Testis (tissue), 3 donors: ENCODE data around the gene PNMA8B. TPM values are rescaled to one million over a fixed set of nuclear protein-coding genes. Genes with fewer than 3 reads are reported as not detected.

Experiments used
- DNase-seq: peaks from one replicate; pipeline ENCODE4 v3.0.0-alpha.2; 2019
- H3K27ac ChIP-seq, 2 donors: fragments of 200-600 bp; sonication (generic); one replicate each; pipeline ENCODE4 v1.5.1; 2019
- H3K27me3 ChIP-seq: fragments of 200-600 bp; sonication (generic); one replicate; pipeline ENCODE4 v1.5.1; 2019
- H3K36me3 ChIP-seq: fragments of 200-600 bp; sonication (generic); one replicate; pipeline ENCODE4 v1.5.1; 2017; ENCODE audit warnings: low read depth; ENCODE audit errors: missing control alignments
- H3K4me1 ChIP-seq: fragments of 200-600 bp; sonication (generic); one replicate; pipeline ENCODE4 v1.5.1; 2019
- H3K4me3 ChIP-seq, 2 donors: fragments of 200-600 bp; sonication (generic); one replicate each; pipeline ENCODE4 v1.5.1; 2017 to 2019
- H3K9me3 ChIP-seq: fragments of 200-600 bp; sonication (generic); one replicate; pipeline ENCODE4 v1.5.1; 2017
- POLR2A ChIP-seq: fragments of 450-650 bp; IDR thresholded peaks from one replicate; pipeline ENCODE4 v1.6.1; 2017; ENCODE audit warnings: antibody characterized with exemption, mild to moderate bottlenecking, moderate library complexity
- WGBS, 2 donors: methylation state at CpG; one replicate each; pipeline ENCODE4 v1.1.5; 2018; 5-methylcytosine and 5-hydroxymethylcytosine counted together
- intact Hi-C: fragments of 100-400 bp; cut with DNase I; formaldehyde crosslinking; loops from one replicate; pipeline ENCODE4 v1.15.1; 2023; ENCODE audit warnings: low total_unique reads
- polyA plus RNA-seq: library from polyadenylated mRNA; stranded (reverse); fragments of 350-450 nt; fragmentation: Illumina TruSeq; extraction: RNeasy Lipid Tissue Mini Kit (QIAGEN cat#74804); gene quantifications from one replicate; pipeline ENCODE4 v1.2.3, GENCODE V29; 2014; ENCODE audit warnings: low read depth, low replicate concordance; ENCODE audit not compliant: insufficient read depth
- total RNA-seq, 2 donors: library from RNA; depleted of rRNA; stranded (reverse); fragments of >200 nt; gene quantifications; one replicate each; pipeline ENCODE4 v1.2.3, GENCODE V29; 2016
- TF ChIP-seq, protein P1 (sequence below), 3 experiments: fragments of 450-650 bp in 2 of 3; fragments of 200-600 bp in 1 of 3; sonication (generic) in 1 of 3; IDR thresholded peaks; one replicate each; pipeline ENCODE4 v1.5.1; 2016 to 2019; ENCODE audit warnings: antibody characterized with exemption in 3 of 3, mild to moderate bottlenecking in 2 of 3, moderate library complexity in 1 of 3

Gene PNMA8B
- total and polyA plus RNA-seq, 3 donors from 2014 or later = 1.6 to 3.1 (median 3.1) TPM

DNA sequence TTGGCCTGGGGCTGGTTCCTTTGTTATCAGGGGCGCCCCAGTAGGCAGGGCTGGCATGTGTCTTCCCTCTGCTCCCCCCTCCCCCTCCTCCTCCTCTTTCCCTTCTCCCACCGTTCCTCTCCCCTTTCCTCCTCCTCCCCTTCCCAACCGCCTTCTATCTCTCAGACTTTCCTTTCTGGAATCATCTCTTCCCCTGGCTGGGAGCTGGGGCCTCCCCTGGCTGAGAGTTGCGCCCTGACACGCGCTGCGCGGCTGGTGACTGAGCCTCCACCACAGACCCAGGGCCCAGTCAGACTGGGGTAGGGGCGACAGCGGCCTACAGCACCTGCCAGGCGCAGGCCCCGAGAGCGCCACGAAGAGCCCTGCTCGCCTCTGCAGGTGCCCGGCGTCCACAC lies 2.8 kb downstream of the PNMA8B start:
- no peak for TF ChIP-seq POLR2A
- TF ChIP-seq, protein P1, sequence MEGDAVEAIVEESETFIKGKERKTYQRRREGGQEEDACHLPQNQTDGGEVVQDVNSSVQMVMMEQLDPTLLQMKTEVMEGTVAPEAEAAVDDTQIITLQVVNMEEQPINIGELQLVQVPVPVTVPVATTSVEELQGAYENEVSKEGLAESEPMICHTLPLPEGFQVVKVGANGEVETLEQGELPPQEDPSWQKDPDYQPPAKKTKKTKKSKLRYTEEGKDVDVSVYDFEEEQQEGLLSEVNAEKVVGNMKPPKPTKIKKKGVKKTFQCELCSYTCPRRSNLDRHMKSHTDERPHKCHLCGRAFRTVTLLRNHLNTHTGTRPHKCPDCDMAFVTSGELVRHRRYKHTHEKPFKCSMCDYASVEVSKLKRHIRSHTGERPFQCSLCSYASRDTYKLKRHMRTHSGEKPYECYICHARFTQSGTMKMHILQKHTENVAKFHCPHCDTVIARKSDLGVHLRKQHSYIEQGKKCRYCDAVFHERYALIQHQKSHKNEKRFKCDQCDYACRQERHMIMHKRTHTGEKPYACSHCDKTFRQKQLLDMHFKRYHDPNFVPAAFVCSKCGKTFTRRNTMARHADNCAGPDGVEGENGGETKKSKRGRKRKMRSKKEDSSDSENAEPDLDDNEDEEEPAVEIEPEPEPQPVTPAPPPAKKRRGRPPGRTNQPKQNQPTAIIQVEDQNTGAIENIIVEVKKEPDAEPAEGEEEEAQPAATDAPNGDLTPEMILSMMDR (IDR thresholded peaks at IDR 0.05) = no peak
- Histone ChIP-seq H3K4me3 (peak overlapping the region; percentile 48 to 57), H3K4me1 (peaks cover 37% of the 10 kb centered on the region), H3K27me3 (no peaks in the 10 kb centered on the region), H3K9me3 (no peaks in the 10 kb centered on the region), H3K36me3 (no peaks in the 10 kb centered on the region), H3K27ac (peak overlapping the region; percentile 47 to 80)
- DNase-seq = no peak
- WGBS, 2 donors = 10 to 17% methylated on average over 10 to 17 of the region's 17 CpGs
- intact Hi-C loops = loop anchor here (10.0 kb wide), 1 partner anchor 208 kb away; no protein-coding TSS in a partner anchor

DNA sequence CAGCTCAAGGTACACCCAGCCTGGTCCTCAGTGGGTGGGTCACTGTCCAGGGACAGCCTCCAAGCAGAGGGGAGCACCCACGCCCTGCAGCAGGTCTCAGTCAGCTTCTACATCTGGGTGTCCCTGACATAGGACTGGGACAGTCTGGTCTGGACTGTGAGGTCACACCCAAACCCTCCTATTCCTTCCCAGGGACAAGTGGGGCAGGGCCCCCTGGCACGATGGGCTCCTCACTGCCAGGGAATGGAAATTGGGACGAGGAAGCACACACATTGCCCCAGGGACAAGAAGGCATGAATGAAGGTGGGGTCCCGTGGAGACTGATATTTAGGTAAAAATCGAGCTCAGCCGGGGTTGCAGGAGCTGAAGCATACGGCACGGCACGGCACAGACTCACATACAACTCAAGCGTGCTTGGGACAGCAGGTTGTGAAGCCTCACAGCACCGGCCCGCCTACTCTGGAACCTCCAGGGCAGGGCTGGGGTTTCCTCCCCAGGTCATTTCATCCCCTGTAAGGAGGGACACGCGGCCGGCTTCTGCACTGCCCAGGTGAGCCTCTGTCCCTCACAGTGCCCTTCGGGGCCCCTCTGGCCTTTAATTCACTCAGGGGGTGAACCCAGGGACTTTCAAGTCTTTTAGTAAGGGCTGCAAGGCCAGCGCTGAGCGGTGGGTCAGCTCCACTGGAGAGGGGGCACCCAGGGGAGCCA lies 3.5 kb downstream of the PNMA8B start:
- TF ChIP-seq POLR2A = no peak
- TF ChIP-seq, protein P1 (IDR thresholded peaks at IDR 0.05) = no peak
- Histone ChIP-seq H3K4me3 (no peak overlapping the region), H3K27me3 (no peaks in the 10 kb centered on the region), H3K27ac (peak overlapping the region; percentile 47 to 80), H3K9me3 (no peaks in the 10 kb centered on the region), H3K36me3 (no peaks in the 10 kb centered on the region), H3K4me1 (peaks cover 43% of the 10 kb centered on the region)
- intact Hi-C loops = loop anchor here (10.0 kb wide), 1 partner anchor 207 kb away; no protein-coding TSS in a partner anchor
- no peak for DNase-seq
- WGBS, 2 donors = 67 to 79% methylated on average over 14 to 18 of the region's 18 CpGs

DNA sequence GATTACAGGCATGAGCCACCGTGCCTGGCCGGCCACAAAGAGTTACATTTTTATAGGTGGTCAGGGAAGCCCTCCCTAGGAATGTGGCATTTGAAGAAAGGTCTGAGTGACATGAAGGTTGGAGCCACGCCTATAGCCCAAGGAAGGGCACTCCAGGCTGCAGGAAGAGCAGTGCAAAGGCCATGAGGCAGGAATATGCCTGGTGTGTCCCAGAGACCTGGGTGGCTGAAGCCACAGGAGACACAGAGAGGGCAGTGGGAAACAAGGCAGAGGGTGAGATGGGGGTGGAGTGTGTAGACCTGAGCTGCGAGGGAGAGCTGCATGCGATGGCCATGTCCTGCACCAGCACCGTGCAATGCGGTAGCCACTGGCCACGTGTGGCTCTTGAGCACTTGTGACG lies 4.9 kb downstream of the PNMA8B start:
- Histone ChIP-seq H3K4me1 (peaks cover 46% of the 10 kb centered on the region), H3K36me3 (no peaks in the 10 kb centered on the region), H3K27ac (no peak overlapping the region), H3K27me3 (no peaks in the 10 kb centered on the region), H3K9me3 (no peaks in the 10 kb centered on the region), H3K4me3 (no peak overlapping the region)
- intact Hi-C loops = loop anchor here (10.0 kb wide), 1 partner anchor 206 kb away; no protein-coding TSS in a partner anchor
- TF ChIP-seq, protein P1 (IDR thresholded peaks at IDR 0.05) = no peak
- TF ChIP-seq POLR2A = no peak
- no peak for DNase-seq
- 88% methylated on average over 9 of the region's 9 CpGs for WGBS, 2 donors

DNA sequence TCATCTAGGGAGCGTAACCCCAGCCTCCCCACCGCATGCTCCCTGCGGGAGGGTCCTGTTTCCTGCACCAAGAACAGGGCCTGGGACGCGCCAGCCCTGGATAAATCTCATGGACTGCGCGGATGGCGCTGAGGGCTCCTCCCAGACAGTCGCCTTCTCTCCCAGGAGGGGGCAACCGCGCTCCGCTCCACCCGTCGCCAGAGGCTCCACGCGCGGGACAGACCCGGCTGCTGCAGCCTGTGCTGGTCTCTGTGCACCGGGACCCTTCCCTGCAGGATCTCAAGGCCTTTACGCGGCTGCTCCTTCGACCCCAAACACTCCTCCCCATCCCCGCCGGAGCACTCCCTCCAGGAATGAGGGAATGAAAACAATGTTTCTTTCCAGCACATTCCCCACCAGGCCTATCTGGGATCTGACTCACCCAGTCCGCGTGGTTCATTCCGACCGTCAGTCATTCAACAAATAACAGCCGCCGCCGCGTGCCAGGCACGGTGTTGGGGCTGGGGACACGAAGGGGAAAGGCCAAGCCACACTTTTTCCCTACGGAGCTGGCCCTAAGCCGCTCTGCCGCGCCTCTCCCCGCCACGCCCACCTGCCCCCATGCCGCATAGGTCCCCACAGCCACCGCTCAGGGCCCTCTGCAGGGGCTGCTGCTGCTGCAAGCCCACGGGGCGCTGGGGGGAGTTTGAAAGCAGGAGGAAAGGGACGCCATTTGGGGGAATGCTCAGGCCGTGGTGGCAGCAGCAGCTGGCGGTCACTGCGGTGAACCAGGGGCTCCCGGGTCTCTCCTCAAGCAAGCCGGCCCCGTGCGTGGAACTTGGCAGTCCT lies 6.0 kb downstream of the PNMA8B start:
- intact Hi-C loops = loop anchor here (5.0 to 10.0 kb wide), 2 partner anchors 87 to 205 kb away; no protein-coding TSS in a partner anchor

More for the DNA sequence above, 6.0 kb downstream of the PNMA8B start:
- WGBS, 2 donors = 5 to 7% methylated on average over 19 to 46 of the region's 52 CpGs
- no peaks in the 10 kb centered on the region for H3K9me3 ChIP-seq
- DNase-seq = peak; percentile 85
- H3K27ac ChIP-seq = no peak overlapping the region
- peaks cover 39% of the 10 kb centered on the region for H3K4me1 ChIP-seq
- no peak for TF ChIP-seq POLR2A
- TF ChIP-seq, protein P1 (IDR thresholded peaks at IDR 0.05) = peak; percentile 12 to 44 (median 38)
- no peak overlapping the region for H3K4me3 ChIP-seq
- no peaks in the 10 kb centered on the region for H3K27me3 ChIP-seq
- H3K36me3 ChIP-seq = no peaks in the 10 kb centered on the region
